ENCODE measurements around the gene NCOA6.

NCOA6 gene

DNA sequence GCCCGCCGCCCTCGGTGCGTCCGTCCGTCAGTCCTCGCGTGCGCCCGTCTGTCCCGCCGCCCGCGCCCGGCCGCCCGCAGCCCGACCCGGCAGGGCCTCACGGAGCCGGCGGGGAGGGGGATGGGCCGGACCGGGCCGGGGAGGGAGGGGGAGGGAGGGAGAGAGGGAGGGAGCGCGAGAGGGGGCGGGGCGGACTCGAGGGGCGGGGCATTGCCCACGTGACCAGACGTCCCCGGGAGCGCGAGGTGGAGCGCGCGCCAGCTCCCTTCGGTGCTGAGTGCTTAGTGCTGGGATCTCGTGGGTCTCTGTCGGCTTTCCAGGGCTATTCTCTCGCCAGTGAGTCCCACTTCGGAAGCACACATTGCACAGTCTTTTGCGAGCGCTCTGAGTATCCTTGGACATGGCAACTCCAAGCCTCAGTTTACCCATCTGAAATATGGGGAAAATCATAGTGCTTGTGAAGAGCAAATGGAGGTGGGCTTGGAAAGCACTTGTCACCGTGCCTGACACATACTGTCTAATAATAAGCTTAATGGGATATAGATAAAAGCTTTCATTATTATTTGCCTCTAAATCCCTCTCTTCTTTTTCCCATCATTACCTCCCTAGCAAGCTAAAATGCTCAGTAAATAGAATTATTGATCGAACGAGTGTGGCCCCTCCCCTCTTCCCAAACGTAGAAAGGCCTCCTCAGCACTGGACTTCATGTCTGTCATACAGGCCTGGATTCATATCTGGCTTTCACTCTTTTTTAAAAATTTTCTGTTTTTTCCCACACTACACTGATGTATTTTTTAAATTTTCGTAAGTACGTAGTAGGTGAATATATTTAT, at the start of gene NCOA6:
Gene NCOA6 (minus strand): TSS at position 122 of the 833 bp plus-strand sequence. CDS start 43,296 bp downstream, outside the sequence.
- peak; percentile 92 for DNase-seq

- peak; percentile 89 for DNase-seq
These were observed 48.7 kb upstream of the NCOA6 start for GRCh38 chr20:34874094-34874654.

GRCh38 chr20:34873583-34874093, 48.2 kb upstream of the NCOA6 start:
- DNase-seq = no peak

DNA sequence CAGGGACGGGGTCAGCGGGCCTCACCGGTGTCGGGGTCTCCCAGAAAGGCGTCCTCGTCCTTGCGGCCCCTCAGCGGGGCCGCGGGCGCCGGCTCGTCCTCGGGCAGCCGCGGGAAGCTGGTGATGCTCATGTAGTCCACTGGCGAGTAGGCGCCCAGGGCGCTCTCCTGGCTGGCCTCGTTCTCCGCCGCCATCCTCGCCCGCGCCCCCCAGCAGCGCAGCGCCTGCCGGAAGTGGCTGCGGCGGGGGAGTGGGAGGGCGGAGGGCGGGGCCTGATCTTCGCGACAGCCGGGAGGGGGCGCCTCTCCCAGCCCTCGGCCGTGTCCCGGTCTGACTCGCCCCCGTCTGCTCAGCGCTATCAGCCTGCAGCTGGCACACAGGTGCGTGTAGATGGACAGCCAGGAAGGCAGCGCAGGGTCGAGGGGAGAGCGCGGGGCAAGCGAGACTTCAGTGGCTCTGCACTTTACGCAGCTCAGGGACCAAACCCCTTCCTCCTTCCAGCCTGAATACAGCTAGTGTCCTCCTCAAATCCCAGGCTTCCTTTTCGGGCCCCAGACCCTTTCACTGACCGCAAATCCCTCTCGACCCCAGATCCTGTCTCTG, 47.3 kb upstream of the NCOA6 start, which contains the start of gene GGT7:
Gene GGT7 (minus strand): TSS at position 235 of the 603 bp plus-strand sequence. CDS start 41 bp downstream, at position 194.
- DNase-seq = peak; percentile 85

DNA sequence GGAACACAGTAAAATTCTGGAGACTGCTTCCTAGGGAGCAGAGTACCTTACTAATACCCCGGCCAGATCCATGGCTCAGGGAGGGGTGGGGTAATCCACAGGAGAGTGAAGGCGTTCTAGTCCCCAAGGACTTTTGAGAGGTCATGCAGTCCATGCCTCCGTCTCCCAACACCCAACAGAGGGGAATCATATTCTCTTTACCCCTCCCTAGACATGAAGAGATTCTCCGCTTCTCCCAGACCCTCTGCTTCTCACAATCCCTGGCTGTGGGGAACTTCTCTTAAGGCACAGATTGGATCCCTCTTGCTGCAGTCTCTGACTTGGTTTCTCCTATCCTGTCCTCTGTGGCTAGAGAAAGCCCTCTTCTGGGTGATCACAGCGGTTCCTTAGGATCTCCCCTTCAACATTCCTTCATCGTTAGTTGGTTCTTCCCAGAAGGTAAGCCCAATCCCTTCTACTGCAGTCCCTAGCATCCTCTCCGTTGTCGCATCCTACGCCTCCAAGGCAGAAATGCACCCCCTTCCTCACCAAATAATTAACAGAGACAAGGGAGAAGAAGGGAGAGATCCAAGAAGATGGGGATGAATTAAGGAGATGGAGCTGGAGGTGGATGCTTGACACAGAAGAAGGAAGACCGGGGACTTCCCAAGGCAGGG, 46.6 kb upstream of the NCOA6 start:
- no peak for DNase-seq

- DNase-seq = no peak
These were observed 46.0 kb upstream of the NCOA6 start for GRCh38 chr20:34871320-34871926.

DNA sequence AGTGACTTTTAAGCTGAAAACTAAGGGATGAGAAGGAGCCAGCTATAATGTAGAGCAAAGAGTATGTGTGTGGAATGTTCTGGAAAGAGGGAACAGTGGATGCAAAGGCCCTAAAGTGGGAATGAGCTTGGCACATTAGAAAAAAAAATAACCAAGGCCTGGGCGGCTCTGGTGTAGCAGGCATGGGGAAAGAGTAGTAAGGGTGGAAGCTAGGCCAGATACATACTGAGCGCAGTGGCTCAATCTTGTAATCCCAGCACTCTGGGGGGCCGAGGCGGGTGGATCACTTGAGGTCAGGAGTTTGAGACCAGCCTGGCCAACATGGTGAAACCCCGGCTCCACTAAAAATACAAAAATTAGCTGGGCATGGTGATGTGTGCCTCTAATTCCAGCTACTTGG, 38.8 kb upstream of the NCOA6 start:
- DNase-seq = no peak

DNA sequence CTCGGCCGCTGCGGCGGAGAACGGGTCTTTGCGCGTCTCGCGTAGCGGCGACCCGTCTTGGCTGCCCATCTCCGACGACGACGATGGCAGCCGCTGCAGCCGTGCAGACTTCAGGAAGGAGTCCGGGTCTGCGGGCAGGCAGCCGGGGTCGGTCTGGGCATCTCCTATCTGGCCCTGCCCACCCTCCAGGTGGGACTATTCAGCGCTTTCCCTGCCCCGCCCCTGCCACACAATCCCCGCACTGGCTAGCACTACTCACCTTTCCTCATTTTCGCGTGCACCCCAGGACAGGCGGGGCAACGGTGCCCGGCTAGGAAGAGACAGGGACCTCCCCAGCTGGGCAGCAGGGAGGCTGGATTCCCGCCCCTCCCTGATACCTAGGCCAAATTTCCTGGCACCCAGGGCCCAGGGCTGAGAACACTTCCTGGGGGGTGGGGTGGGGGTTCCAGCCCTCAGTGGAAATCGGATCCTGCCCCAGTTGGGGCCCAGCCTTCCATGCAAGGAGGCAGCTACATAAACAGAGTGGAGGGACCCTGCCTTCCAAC, 38.0 kb upstream of the NCOA6 start:
- DNase-seq = no peak

DNA sequence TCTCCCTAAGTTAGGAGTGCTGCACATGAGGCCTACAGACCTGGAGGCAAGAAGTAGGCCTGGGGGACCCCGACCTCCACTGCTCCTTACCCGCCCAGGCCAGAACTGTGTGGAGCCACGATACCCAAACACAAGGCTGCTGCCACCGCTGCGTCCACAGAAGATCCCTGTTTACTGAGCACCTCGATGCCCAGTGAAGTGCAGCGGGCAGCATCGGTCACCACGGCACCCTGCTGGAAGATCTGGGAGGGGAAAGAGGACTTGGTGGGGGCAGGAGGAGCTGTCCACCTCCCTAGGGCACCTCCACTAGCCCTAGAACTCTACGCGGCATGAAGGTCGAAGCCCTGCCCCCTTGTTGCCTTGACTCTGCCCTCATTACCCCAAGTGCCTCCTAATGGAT, 37.3 kb upstream of the NCOA6 start:
- no peak for DNase-seq

DNA sequence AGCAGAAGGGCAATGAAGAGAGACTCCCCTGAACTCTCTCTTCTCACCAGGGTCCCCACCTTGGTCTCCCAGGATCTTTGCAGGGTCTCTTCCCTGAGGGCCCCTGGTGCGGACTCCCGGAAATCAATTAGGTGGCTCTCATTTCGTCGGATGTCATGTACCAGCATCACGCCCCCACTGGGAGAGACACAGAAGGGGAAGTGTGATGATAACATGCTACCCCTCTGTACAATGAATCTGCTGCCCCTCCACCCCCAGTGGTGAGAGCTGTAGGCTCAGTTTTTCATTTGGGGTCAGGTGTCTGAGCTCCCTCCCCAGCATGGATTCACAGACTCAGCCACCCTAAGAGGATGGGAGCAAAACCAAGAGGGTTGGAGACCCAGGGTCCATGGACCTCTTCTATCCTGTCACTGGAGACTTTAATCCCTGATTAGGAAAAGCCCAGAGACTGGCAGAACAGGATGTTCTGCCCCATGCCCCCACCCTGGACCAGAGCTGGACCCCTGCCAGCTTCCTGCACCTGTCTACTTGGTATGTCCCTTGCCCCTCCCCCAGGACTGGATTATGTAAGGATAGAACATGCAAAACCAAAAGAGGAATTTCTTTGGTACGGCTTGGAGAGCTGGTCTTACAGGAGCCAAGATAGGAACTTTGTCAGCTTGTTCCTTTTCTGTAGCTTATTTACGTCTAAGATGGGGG, 36.1 kb upstream of the NCOA6 start:
- DNase-seq = no peak

DNA sequence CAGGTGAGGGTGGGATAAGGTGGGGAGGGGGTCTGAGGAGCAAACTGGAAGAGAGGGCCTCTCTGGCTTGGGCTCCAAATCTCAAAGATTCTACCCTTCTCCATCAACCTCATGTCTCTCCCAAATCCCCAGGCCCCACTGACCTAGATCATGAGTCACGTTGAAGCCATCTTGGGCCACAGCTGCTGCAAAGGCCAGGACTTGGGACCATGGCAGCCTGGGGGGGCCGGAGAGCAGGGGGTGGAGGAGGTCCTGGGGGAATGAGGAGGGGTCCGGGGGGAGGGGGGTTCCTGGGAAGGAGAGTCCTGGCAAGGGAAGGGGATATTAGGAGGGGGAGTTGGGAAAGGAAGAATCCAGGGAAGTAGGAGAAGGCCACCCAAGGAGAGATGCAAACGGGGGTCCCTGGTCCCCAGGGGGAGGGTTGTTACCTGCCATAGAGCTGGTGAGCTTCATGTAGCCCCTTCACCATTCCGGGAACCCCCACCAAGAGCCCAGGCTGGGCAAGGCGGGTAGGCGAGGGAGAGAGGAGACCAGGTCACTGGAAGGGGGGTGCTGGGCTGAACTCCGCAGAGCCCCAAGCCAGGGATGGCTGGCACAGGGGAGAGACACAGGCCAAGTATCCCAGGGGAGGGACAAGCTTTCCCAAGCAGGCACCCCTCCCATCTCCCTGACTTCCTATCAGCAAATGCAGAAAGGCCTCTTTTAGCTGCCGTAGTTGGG, 34.5 kb upstream of the NCOA6 start:
- no peak for DNase-seq

- DNase-seq = no peak
These were observed 33.9 kb upstream of the NCOA6 start for GRCh38 chr20:34859367-34859766.

DNA sequence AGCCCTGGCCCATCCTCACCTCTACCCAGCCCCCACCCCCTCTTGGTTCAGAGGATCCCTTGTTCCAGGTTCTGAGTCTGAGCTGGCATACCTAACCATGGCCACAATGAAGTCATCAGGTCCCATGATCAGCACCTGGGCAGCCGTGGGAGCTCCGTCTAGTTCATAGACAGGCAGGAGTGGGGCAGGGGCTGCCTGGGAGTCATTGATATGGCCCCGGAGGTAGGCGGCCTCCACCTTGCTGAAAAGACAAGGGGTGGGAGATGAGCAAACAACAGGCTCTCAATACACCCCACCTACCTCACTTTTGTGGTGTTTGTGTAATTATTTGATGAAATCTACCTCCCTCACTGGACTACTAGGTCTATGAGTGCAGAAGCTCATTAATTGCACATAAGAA, 26.8 kb upstream of the NCOA6 start:
- no peak for DNase-seq

GRCh38 chr20:34850969-34851368, 25.5 kb upstream of the NCOA6 start:
- no peak for DNase-seq

DNA sequence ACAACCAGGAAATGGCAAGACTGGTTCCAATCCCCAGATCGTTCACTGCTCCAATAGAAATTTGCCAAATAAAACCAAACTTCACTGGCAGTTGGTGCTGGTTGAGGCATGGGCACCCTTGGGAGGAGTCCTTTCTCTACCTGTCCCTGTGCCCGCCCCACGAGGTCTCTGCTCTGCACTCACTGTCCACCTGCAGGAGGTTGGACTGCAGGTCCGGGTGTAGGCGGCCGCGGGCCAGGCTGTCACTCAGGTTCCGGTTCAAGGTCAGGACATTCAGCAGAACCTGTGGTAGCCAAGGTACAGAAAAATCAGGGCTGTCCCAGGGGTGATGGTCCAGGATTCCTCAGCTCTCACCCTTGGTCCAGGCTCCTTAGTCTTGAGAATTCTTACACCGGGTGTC, 24.3 kb upstream of the NCOA6 start:
- no peak for DNase-seq

GRCh38 chr20:34848597-34848996, 23.1 kb upstream of the NCOA6 start:
- DNase-seq = no peak

DNA sequence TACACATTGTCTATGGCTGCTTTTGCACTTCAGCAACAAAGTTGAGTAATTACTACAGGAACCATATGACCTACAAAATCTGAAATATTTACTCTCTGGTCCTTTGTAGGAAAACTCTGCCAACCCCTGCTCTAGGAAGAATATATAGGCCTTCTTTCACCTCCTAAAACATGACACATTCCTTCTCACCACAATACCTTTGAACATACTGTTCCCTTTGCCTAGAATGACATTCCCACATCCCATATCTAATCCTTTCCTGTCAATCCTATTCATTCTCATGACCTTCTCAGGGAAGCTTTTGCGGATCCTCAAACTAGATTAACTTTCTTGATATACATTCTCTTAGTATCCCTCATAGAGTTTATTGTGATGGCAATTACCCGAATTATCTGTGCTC, 18.0 kb upstream of the NCOA6 start:
- no peak for DNase-seq

DNA sequence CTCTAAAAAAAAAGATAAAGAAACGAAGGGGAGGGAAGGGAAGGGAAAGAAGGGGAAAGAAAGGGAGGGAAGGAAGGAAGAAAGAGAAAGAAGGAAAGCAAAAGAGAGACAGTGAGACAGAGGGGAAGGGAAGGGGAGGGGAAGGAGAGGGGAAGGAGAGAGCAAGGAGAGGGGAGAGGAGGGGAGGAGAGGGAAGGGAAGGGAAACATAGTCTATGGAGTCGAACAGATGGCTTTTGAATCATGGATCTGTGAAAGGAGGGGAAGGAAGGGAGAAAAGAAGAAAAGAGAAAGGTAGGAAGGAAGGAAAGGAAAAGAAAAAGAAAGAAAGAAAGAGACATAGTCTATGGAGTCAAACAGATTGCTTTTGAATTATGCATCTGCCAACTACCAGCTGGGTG, 16.7 kb upstream of the NCOA6 start:
- DNase-seq = no peak

DNA sequence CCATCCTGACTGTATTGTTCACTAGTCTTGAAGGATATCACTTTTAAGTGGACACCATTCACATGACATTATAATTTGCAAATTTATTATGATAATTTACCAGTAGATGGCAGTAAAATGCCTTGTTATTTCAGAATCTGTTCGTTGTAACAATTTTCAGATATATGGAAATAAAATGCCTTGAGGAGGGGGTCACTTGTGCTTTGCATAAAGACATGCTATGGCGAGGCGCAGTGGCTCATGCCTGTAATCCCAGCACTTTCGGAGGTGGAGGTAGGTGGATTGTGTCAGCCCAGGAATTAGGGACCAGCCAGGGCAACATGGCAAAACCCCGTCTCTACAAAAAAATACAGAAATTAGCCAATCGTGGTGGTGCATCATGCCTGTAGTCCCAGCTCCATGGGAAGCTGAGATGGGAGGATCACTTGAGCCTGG, 9.0 kb upstream of the NCOA6 start:
- peak; percentile 41 for DNase-seq

DNA sequence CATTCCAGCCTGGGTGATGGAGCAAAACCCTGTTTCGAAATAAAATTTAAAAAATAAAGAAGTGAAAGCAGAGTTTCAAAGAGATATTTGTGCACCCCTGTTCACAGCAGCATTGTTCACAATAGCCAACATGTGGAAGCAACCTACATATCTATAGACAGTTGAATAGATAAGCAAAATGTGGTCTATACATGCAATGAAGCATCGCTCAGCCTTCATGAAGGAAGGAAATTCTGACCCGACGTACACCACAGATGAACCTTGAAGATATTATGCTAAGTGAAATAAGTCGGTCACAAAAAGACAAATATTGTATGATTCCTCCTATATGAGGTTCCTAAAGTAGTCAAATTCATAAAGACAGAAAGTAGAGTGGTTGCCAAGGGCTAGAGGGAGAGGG, 6.5 kb upstream of the NCOA6 start:
- DNase-seq = no peak

DNA sequence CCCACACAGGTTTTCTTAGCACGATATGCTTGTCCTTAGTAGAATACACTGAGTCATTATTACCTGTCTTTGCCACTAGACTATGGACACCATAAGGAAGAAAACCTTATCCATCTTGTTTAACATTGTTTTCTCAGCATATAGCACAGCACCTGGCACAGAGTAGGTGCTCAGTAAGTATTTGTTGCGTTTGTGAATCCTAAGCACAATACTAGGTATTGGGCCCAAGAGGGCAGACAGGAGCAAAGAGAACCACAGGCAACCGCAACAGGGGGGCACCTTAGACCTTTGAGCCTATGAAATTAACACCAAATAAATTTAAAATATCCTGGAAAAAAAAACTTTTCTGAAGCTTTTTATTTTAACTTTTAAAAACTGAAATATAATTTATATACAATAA, 3.7 kb upstream of the NCOA6 start:
- no peak for DNase-seq
